Measurements from ENCODE around the gene ELF5.

- TF ChIP-seq CREB1 (IDR thresholded peaks at IDR 0.05) (no peak), USF2 (IDR thresholded peaks at IDR 0.05; ENCODE audit: low read length) (no peak), POLR2A (IDR thresholded peaks at IDR 0.05; ENCODE audit: control extremely low read depth in 1 of 2, low read depth in 2 of 2, low read length in 2 of 2) (no peak), CTCF (IDR thresholded peaks at IDR 0.05; ENCODE audit: control extremely low read depth in 1 of 3, insufficient read depth in 1 of 3, low read depth in 1 of 3, low read length in 3 of 3) (no peak), JUND (IDR thresholded peaks at IDR 0.05; ENCODE audit: low read length) (no peak), CEBPB (IDR thresholded peaks at IDR 0.05; ENCODE audit: low read depth, low read length) (no peak), HDAC2 (IDR thresholded peaks at IDR 0.05; ENCODE audit: borderline replicate concordance in 1 of 2, low read depth in 2 of 2, low read length in 2 of 2) (no peak), EZH2 (IDR thresholded peaks at IDR 0.05; ENCODE audit: low read depth, low read length, severe bottlenecking) (no peak), RAD21 (IDR thresholded peaks at IDR 0.05 in 1 of 2, conservative IDR thresholded peaks at IDR 0.05 in 1 of 2; ENCODE audit: low read depth in 2 of 2, low read length in 2 of 2) (no peak), SP2 (IDR thresholded peaks at IDR 0.05; ENCODE audit: low read length) (no peak)
Observed at GRCh38 chr11:34446386-34446785, 67.2 kb downstream of the ELF5 start.

All from H1 (cell line).